Stomach (tissue), 4 donors: ENCODE measurements around the gene DIDO1.

Source experiments
- CTCF ChIP-seq, 7 experiments: fragments of 450-650 bp in 4 of 7; fragments of 200-600 bp in 3 of 7; sonication (generic) in 3 of 7; IDR thresholded peaks; one replicate each; pipeline ENCODE4 v1.5.1; 2016 to 2019; ENCODE audit warnings: antibody characterized with exemption in 7 of 7, control low read depth in 2 of 7, mild to moderate bottlenecking in 1 of 7
- POLR2A ChIP-seq, 4 donors: fragments of 450-650 bp; IDR thresholded peaks; one replicate each; pipeline ENCODE4 v1.6.1; 2016; ENCODE audit warnings: antibody characterized with exemption in 4 of 4, control low read depth in 2 of 4, mild to moderate bottlenecking in 1 of 4, moderate library complexity in 1 of 4
- POLR2AphosphoS5 ChIP-seq, 3 donors: sonication (generic); formaldehyde crosslinking; IDR thresholded peaks; one replicate each; pipeline ENCODE4 v1.6.1; 2016; ENCODE audit warnings: antibody characterized with exemption in 3 of 3

GRCh38 chr20:62925076-62925419, 1.3 kb downstream of the DIDO1 start:
- TF ChIP-seq CTCF (IDR thresholded peaks at IDR 0.05): no peak
- no peak for TF ChIP-seq POLR2A (IDR thresholded peaks at IDR 0.05)
- no peak for TF ChIP-seq POLR2AphosphoS5 (IDR thresholded peaks at IDR 0.05)
